Neural progenitor cell (in vitro differentiated cells): ENCODE data around the gene PRKAA1. TPM values are rescaled to one million over a fixed set of nuclear protein-coding genes. Genes with fewer than 3 reads are reported as not detected.

ENCODE experiments used
- DNase-seq: peaks from one replicate; pipeline ENCODE4 v3.0.0-alpha.2; 2016; ENCODE audit warnings: low spot score
- H2AFZ ChIP-seq: fragments of 200-600 bp; sonication (generic); replicated peaks from 2 replicates; pipeline ENCODE4 v1.6.1; 2016; ENCODE audit warnings: antibody characterized with exemption
- H3F3A ChIP-seq: fragments of 200-600 bp; sonication (generic); 2 replicates; pipeline ENCODE4 v1.6.1; 2016; ENCODE audit warnings: antibody characterized with exemption, low read depth
- H3K27ac ChIP-seq: fragments of 200-600 bp; sonication (generic); 2 replicates; pipeline ENCODE4 v1.5.1; 2016; ENCODE audit warnings: mild to moderate bottlenecking
- H3K27me3 ChIP-seq: fragments of 200-600 bp; sonication (generic); 2 replicates; pipeline ENCODE4 v1.6.1; 2016; ENCODE audit warnings: mild to moderate bottlenecking, moderate library complexity
- H3K36me3 ChIP-seq: fragments of 200-600 bp; sonication (generic); 2 replicates; pipeline ENCODE4 v1.5.1; 2016
- H3K4me1 ChIP-seq: fragments of 200-600 bp; sonication (generic); 2 replicates; pipeline ENCODE4 v1.6.1; 2016; ENCODE audit warnings: mixed run types
- H3K4me2 ChIP-seq: fragments of 200-600 bp; sonication (generic); 2 replicates; pipeline ENCODE4 v1.6.1; 2016
- H3K4me3 ChIP-seq: fragments of 200-600 bp; sonication (generic); 2 replicates; pipeline ENCODE4 v1.5.1; 2016
- H3K79me2 ChIP-seq: fragments of 200-600 bp; sonication (generic); 2 replicates; pipeline ENCODE4 v1.6.1; 2016; ENCODE audit warnings: low read depth
- H3K9ac ChIP-seq: fragments of 200-600 bp; sonication (generic); 2 replicates; pipeline ENCODE4 v1.6.1; 2016
- H3K9me3 ChIP-seq: fragments of 200-600 bp; sonication (generic); 2 replicates; pipeline ENCODE4 v1.5.1; 2016; ENCODE audit warnings: low read depth
- H4K20me1 ChIP-seq: fragments of 200-600 bp; sonication (generic); 2 replicates; pipeline ENCODE4 v1.6.1; 2016; ENCODE audit warnings: low read depth
- H3K27ac Mint-ChIP-seq: 3 replicates; pipeline ENCODE4 v1.8.0; 2021; ENCODE audit warnings: mixed read lengths
- H3K27me3 Mint-ChIP-seq: 2 replicates; pipeline ENCODE4 v1.8.0; 2022; ENCODE audit warnings: low read depth, mild to moderate bottlenecking, inconsistent platforms, moderate library complexity, mixed read lengths; ENCODE audit not compliant: insufficient read depth
- H3K36me3 Mint-ChIP-seq: 3 replicates; pipeline ENCODE4 v1.8.0; 2021; ENCODE audit warnings: mixed read lengths
- H3K4me1 Mint-ChIP-seq: 3 replicates; pipeline ENCODE4 v1.8.0; 2021; ENCODE audit warnings: mixed read lengths
- H3K4me3 Mint-ChIP-seq: 3 replicates; pipeline ENCODE4 v1.8.0; 2021; ENCODE audit warnings: mild to moderate bottlenecking, moderate library complexity, mixed read lengths
- H3K9me3 Mint-ChIP-seq: 3 replicates; pipeline ENCODE4 v1.8.0; 2020; ENCODE audit warnings: mixed read lengths
- EZH2 ChIP-seq: fragments of 200-600 bp; sonication (generic); IDR thresholded peaks from 2 replicates; pipeline ENCODE4 v1.6.1; 2017; ENCODE audit warnings: antibody characterized with exemption, mild to moderate bottlenecking, moderate library complexity
- EZH2phosphoT487 ChIP-seq: fragments of 200-600 bp; sonication (generic); IDR thresholded peaks from 2 replicates; pipeline ENCODE4 v1.6.1; 2017; ENCODE audit warnings: antibody characterized with exemption
- total RNA-seq: library from RNA; depleted of rRNA; stranded (reverse); fragments of >200 nt; gene quantifications from 2 replicates; pipeline ENCODE4 v1.2.3, GENCODE V29; 2015; ENCODE audit warnings: low replicate concordance
- TF ChIP-seq, protein P1 (sequence below): fragments of 200-600 bp; sonication (generic); IDR thresholded peaks from 2 replicates; pipeline ENCODE4 v1.5.1; 2017; ENCODE audit warnings: antibody characterized with exemption, mild to moderate bottlenecking

The PRKAA1 gene
- 35.5 and 58.5 TPM in 2 replicates for total RNA-seq

DNA sequence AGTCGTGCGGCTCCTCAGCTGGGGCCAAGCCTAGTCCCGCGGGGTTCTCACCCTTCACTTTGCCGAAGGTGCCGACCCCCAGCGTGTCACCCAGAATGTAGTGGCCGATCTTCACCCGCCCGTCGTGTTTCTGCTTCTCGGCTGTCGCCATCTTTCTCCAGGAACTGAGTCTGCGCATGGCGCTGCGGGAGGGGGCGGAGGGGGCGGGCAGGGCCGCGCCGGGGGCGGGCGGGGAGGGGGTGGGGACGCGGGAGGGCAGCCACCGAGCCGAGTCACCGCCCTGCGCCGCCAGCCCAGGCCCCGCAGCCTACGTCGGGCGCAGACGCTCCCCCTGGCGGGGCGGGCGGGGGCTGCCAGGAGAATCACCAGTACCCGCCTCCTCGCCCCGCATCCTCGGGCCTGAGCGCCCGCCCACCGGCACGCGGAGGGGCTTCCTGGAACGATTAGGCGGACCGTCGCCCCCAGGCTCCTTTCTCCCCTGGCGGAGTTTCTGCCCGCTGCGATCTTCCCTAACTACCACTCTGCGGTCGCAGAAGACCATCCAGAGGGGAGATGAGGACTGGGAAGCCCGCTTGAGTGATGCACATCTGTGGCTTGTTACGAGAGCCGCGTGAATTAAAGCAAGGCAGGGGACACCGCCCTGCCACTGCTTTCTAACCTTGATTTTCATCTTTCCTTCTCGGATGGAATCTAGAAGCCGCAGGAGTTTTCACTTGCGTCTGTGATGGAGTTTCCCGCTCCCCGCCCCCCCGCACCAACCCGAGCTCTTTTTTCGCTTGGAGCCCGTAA lies at the start of gene PRKAA1:
Gene PRKAA1 (minus strand): TSS at position 363 of the 789 bp plus-strand sequence. CDS start 185 bp downstream, at position 178.
- TF ChIP-seq, protein P1, sequence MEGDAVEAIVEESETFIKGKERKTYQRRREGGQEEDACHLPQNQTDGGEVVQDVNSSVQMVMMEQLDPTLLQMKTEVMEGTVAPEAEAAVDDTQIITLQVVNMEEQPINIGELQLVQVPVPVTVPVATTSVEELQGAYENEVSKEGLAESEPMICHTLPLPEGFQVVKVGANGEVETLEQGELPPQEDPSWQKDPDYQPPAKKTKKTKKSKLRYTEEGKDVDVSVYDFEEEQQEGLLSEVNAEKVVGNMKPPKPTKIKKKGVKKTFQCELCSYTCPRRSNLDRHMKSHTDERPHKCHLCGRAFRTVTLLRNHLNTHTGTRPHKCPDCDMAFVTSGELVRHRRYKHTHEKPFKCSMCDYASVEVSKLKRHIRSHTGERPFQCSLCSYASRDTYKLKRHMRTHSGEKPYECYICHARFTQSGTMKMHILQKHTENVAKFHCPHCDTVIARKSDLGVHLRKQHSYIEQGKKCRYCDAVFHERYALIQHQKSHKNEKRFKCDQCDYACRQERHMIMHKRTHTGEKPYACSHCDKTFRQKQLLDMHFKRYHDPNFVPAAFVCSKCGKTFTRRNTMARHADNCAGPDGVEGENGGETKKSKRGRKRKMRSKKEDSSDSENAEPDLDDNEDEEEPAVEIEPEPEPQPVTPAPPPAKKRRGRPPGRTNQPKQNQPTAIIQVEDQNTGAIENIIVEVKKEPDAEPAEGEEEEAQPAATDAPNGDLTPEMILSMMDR, result peak; percentile 63
- TF ChIP-seq EZH2phosphoT487, result no peak
- peak within 1 kb of the TSS; percentile 98 for H2AFZ ChIP-seq
- peak within 1 kb of the TSS; percentile 93 for H3K4me2 ChIP-seq
- Mint-ChIP-seq H3K4me1 (peaks cover 21% of the 10 kb centered on the region), H3K4me3 (peak within 1 kb of the TSS; percentile 94), H3K27ac (peak within 1 kb of the TSS; percentile 99), H3K9me3 (peaks cover 9% of the 10 kb centered on the region), H3K27me3 (peaks cover 5% of the 10 kb centered on the region), H3K36me3 (peaks cover 25% of the 10 kb centered on the region)
- peak within 1 kb of the TSS; percentile 54 for H3K9ac ChIP-seq
- no peaks in the 10 kb centered on the region for H3K9me3 ChIP-seq
- H3K79me2 ChIP-seq, result peaks cover 44% of the 10 kb centered on the region
- DNase-seq, result peak; percentile 96
- no peaks in the 10 kb centered on the region for H3K36me3 ChIP-seq
- peaks cover 11% of the 10 kb centered on the region for H3K27me3 ChIP-seq
- peak within 1 kb of the TSS; percentile 81 for H3K4me3 ChIP-seq
- peaks cover 24% of the 10 kb centered on the region for H3F3A ChIP-seq
- peaks cover 17% of the 10 kb centered on the region for H3K4me1 ChIP-seq
- H3K27ac ChIP-seq, result peak within 1 kb of the TSS; percentile 88
- peaks cover 27% of the 10 kb centered on the region for H4K20me1 ChIP-seq

DNA sequence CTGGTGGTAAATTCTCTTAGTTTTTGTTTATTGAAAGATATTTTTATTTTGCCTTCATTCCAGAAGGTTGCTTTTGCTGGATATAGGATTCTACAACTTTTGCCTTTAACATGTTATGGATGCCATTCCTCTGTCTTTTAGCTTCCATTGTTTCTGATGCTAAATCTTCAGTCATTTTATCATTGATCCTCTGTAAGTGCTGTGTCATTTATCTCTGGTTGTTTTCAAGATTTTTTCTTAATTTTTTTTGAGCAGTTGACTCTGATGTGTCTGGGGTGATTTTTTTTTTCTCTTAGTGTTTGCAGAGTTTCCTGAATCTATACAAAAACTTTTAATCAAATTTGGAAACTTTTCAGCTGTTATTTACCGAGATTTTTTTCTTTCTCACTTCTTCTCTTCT lies 49.4 kb upstream of the PRKAA1 start:
- H3K36me3 Mint-ChIP-seq, result no peaks in the 10 kb centered on the region
- Histone ChIP-seq H2AFZ (no peak overlapping the region), H4K20me1 (no peaks in the 10 kb centered on the region), H3K9ac (no peak overlapping the region), H3K27ac (no peak overlapping the region), H3K4me3 (no peak overlapping the region), H3K36me3 (no peaks in the 10 kb centered on the region), H3K4me1 (no peaks in the 10 kb centered on the region), H3K27me3 (no peaks in the 10 kb centered on the region), H3K4me2 (no peak overlapping the region), H3K79me2 (no peaks in the 10 kb centered on the region), H3F3A (no peaks in the 10 kb centered on the region), H3K9me3 (no peaks in the 10 kb centered on the region)
- no peaks in the 10 kb centered on the region for H3K9me3 Mint-ChIP-seq
- H3K4me3 Mint-ChIP-seq, result no peak overlapping the region
- no peak overlapping the region for H3K27ac Mint-ChIP-seq
- DNase-seq, result no peak
- TF ChIP-seq, protein P1, result no peak
- TF ChIP-seq EZH2phosphoT487 (no peak), EZH2 (no peak)
- H3K27me3 Mint-ChIP-seq, result peaks cover 8% of the 10 kb centered on the region
- H3K4me1 Mint-ChIP-seq, result no peaks in the 10 kb centered on the region

DNA sequence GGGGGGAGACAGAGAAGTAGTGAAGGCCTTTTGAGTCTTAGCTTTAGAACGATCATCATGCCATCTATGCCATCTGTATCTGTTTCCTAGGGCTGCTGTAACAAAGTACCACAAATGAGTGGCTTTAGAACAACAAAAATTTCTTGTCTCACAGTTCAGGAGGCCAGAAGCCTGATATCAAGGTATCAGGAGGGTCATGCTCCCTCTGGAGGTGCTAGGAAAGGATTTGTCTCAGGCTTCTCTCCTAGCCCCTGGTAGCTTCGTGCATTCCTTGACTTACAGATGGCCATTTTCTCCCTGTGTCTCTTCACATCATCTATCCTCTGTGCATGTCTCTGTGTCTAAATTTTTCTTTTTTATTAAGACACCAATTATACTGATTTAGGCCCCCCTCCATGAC lies 48.2 kb upstream of the PRKAA1 start:
- TF ChIP-seq, protein P1, result no peak
- TF ChIP-seq EZH2phosphoT487 (no peak), EZH2 (no peak)
- Histone ChIP-seq H2AFZ (no peak overlapping the region), H3K4me3 (no peak overlapping the region), H3K36me3 (no peaks in the 10 kb centered on the region), H3K4me2 (no peak overlapping the region), H4K20me1 (no peaks in the 10 kb centered on the region), H3K79me2 (no peaks in the 10 kb centered on the region), H3K9ac (no peak overlapping the region), H3K4me1 (no peaks in the 10 kb centered on the region), H3F3A (no peaks in the 10 kb centered on the region), H3K9me3 (no peaks in the 10 kb centered on the region), H3K27me3 (no peaks in the 10 kb centered on the region), H3K27ac (no peak overlapping the region)
- no peak for DNase-seq
- Mint-ChIP-seq H3K9me3 (no peaks in the 10 kb centered on the region), H3K27me3 (peaks cover 2% of the 10 kb centered on the region), H3K27ac (no peak overlapping the region), H3K4me3 (no peak overlapping the region), H3K4me1 (peaks cover under 1% of the 10 kb centered on the region), H3K36me3 (no peaks in the 10 kb centered on the region)
